ENCODE measurements around the gene SNCA. TPM values are rescaled to one million over a fixed set of nuclear protein-coding genes. Genes with fewer than 3 reads are reported as not detected.

The SNCA gene
- total RNA-seq, 6 experiments from 2014 or later, result 0.30 to 0.43 (median 0.38) TPM; not detected in 2

DNA sequence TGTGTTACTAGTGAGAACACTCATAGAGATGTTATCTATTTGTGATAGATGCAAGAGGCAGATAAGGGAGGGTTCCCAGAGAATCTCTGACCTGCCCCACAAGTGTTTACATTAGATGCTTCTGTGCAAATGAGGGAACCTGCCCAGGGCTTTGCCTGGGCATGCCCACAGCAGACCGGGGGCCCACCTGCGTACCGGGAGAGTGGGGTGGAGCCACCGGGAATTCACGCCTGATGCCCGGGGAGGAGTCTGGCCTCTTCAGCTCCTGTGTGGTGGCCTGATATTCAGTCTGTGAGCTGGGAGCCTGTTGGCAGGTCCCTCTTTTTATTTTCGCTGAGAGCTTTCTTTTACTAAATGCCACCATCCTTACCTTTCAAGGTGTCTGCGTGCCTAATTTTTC is 155.7 kb downstream of the SNCA start:
- peaks cover 15% of the 10 kb centered on the region; the same call in 1 of the 2 replicates for H3K4me1 Mint-ChIP-seq (ENCODE audit: low read depth)
- H3K27me3 Mint-ChIP-seq (ENCODE audit: insufficient read depth), result no peaks in the 10 kb centered on the region; the same call in 1 of the 2 replicates
- no peak for DNase-seq
- no peak for TF ChIP-seq CTCF (IDR thresholded peaks at IDR 0.05)
- H3K9me3 Mint-ChIP-seq, result peaks cover 3% of the 10 kb centered on the region; the same call in 1 of the 2 replicates
- no peak overlapping the region for H3K27ac Mint-ChIP-seq
- no peaks in the 10 kb centered on the region for H3K36me3 Mint-ChIP-seq (ENCODE audit: low read depth)
- no peak overlapping the region for H3K4me3 Mint-ChIP-seq

DNA sequence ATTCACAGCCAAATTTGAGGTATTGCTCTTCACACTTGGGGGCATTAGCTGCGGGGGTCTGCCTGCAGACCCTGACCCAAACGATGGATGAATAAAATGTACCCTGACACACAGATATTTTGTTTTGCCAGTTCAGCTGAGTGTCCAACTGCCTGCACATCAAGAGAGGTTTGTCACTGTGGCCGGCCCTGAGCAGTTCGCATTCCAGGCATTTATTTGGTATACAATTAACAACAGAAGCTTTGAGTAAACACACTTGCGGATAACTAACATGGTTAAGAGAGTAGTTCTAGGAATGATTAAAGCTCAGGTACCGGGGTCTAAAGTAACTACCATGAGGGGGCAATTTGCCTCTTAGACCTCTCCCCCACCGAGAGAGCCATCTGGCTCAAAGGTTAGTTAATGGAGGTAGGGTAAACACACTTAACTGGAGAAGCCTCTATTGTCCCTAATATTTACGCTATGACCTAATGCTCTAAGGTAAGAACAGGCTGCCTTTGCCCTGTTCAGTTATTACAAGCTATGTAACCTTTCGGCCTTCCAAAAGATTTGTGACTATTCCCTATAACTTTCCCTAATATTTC is 162.0 kb downstream of the SNCA start:
- TF ChIP-seq CTCF (IDR thresholded peaks at IDR 0.05), result no peak
- Mint-ChIP-seq H3K4me1 (ENCODE audit: low read depth) (no peaks in the 10 kb centered on the region), H3K27me3 (ENCODE audit: insufficient read depth) (peaks cover 5% of the 10 kb centered on the region; the same call in 1 of the 2 replicates), H3K9me3 (peaks cover 3% of the 10 kb centered on the region; the same call in 1 of the 2 replicates), H3K4me3 (no peak overlapping the region), H3K36me3 (ENCODE audit: low read depth) (no peaks in the 10 kb centered on the region), H3K27ac (no peak overlapping the region)
- no peak for DNase-seq

Other genes starting within 250 kb of the SNCA start
- not detected for gene MMRN1, start 57.7 kb upstream of the SNCA start, total RNA-seq (2021; fragmentation: NEBNext Ultra II Directional; extraction: Animal tissue kit (Norgen Biotek cat#: 25700))

All from HFFc6 (cell line).